ENCODE data around the gene ARHGEF4.

Gene ARHGEF4

DNA sequence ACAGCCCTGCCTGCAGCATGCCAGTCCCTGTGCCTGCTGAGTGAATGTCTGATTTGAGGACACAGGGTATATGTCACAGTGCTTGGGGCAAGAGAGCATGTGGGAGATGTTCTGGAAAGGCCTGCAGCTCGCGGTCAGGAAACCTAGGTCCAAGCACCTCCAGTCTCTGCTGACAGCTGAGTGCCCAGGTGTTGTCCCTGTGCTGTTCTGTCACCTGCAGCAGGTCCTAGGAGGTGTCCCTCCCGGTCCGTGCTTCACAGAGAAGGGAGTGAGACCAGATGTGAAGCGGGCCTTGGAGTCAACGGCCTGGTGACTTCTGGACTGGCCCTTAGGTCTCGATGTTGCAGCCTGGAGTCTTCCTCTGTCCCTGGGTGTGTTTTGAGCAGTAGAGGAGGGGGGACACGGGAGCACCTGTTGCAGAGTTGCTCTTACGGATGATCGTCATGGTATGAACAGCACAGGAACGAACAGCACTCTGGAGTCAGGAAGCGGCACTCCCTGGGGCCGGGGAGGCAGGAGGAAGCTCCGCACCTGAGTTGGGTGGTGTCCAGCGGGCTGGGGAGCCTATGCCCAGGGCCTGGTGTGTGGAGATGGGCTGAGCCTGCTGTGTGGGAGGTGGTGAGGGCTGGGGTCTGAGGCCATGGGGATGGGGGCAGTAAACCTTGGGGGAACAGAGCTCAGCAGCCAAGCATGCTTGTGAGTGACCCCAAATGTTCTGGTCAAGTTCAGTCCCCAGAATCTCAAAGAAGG lies 21.6 kb upstream of the ARHGEF4 start:
- H3K9ac ChIP-seq: no peak overlapping the region
- H3K4me1 ChIP-seq (ENCODE audit: low read depth, poor library complexity, severe bottlenecking): no peaks in the 10 kb centered on the region
- H3K4me3 ChIP-seq (IDR thresholded peaks at IDR 0.05; ENCODE audit: insufficient read depth, low read depth, low read length): no peak overlapping the region
- no peak overlapping the region for H3K4me2 ChIP-seq
- no peaks in the 10 kb centered on the region for H3K36me3 ChIP-seq (ENCODE audit: insufficient read depth)
- TF ChIP-seq, protein P1, sequence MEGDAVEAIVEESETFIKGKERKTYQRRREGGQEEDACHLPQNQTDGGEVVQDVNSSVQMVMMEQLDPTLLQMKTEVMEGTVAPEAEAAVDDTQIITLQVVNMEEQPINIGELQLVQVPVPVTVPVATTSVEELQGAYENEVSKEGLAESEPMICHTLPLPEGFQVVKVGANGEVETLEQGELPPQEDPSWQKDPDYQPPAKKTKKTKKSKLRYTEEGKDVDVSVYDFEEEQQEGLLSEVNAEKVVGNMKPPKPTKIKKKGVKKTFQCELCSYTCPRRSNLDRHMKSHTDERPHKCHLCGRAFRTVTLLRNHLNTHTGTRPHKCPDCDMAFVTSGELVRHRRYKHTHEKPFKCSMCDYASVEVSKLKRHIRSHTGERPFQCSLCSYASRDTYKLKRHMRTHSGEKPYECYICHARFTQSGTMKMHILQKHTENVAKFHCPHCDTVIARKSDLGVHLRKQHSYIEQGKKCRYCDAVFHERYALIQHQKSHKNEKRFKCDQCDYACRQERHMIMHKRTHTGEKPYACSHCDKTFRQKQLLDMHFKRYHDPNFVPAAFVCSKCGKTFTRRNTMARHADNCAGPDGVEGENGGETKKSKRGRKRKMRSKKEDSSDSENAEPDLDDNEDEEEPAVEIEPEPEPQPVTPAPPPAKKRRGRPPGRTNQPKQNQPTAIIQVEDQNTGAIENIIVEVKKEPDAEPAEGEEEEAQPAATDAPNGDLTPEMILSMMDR (conservative IDR thresholded peaks at IDR 0.05; ENCODE audit: low read depth, low read length): no peak
- no peaks in the 10 kb centered on the region for H4K20me1 ChIP-seq (ENCODE audit: insufficient read depth)
- H3K79me2 ChIP-seq (ENCODE audit: insufficient read depth, low read depth): no peaks in the 10 kb centered on the region
- H2AFZ ChIP-seq (ENCODE audit: low read depth): no peak overlapping the region
- no peak overlapping the region for H3K27ac ChIP-seq
- no peaks in the 10 kb centered on the region for H3K27me3 ChIP-seq (ENCODE audit: insufficient read depth, low read depth)

DNA sequence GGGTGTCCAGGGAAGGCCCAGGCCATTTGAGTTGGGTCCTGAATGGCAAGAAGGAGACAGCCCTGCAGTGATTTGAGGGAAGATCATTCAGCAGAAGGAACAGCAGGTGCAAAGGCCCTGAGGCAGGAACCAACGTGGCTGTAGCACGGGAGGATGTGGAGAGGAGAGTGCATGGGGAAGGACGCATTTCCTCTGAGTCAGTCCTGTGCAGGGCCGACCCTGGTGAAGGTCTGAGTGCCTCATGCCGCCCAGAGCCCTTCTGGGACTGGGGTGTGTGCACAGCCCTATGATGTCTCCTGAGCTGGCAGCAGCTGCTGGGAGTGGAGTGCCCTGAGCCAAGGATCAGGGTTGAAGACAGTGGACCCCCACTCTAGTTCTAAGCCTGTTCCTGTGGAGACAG lies 17.9 kb upstream of the ARHGEF4 start:
- TF ChIP-seq, protein P1 (conservative IDR thresholded peaks at IDR 0.05; ENCODE audit: low read depth, low read length): no peak
- no peak overlapping the region for H3K4me2 ChIP-seq
- H4K20me1 ChIP-seq (ENCODE audit: insufficient read depth): no peaks in the 10 kb centered on the region
- no peak overlapping the region for H2AFZ ChIP-seq (ENCODE audit: low read depth)
- H3K27ac ChIP-seq: no peak overlapping the region
- H3K9ac ChIP-seq: no peak overlapping the region
- no peaks in the 10 kb centered on the region for H3K27me3 ChIP-seq (ENCODE audit: insufficient read depth, low read depth)
- no peaks in the 10 kb centered on the region for H3K36me3 ChIP-seq (ENCODE audit: insufficient read depth)
- H3K79me2 ChIP-seq (ENCODE audit: insufficient read depth, low read depth): no peaks in the 10 kb centered on the region
- H3K4me1 ChIP-seq (ENCODE audit: low read depth, poor library complexity, severe bottlenecking): no peaks in the 10 kb centered on the region
- H3K4me3 ChIP-seq (IDR thresholded peaks at IDR 0.05; ENCODE audit: insufficient read depth, low read depth, low read length): no peak overlapping the region

DNA sequence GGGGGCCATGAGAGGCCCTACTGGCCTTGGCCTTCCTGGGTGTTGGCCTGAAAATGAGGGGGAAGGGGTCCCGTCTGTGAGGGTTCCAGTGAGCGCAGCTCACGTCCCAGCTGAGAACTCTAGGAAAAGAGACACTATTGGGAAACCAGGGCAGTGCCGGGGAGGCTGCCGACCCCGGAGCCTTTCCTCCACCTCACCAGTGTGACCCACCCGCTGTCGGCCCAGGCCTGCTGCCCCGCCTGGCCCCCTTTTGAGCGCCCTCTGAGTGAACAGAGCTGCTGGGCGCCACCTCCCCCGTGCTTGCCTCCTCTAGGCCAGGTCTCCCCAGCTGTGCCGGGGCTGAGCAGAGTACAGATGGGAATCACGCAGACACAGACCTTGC lies 17.5 kb upstream of the ARHGEF4 start:
- H3K4me3 ChIP-seq (IDR thresholded peaks at IDR 0.05; ENCODE audit: insufficient read depth, low read depth, low read length): no peak overlapping the region
- no peaks in the 10 kb centered on the region for H3K36me3 ChIP-seq (ENCODE audit: insufficient read depth)
- H2AFZ ChIP-seq (ENCODE audit: low read depth): no peak overlapping the region
- no peaks in the 10 kb centered on the region for H3K27me3 ChIP-seq (ENCODE audit: insufficient read depth, low read depth)
- H3K79me2 ChIP-seq (ENCODE audit: insufficient read depth, low read depth): no peaks in the 10 kb centered on the region
- no peak overlapping the region for H3K9ac ChIP-seq
- TF ChIP-seq, protein P1 (conservative IDR thresholded peaks at IDR 0.05; ENCODE audit: low read depth, low read length): no peak
- no peaks in the 10 kb centered on the region for H4K20me1 ChIP-seq (ENCODE audit: insufficient read depth)
- peaks cover under 1% of the 10 kb centered on the region for H3K4me1 ChIP-seq (ENCODE audit: low read depth, poor library complexity, severe bottlenecking)
- no peak overlapping the region for H3K27ac ChIP-seq
- no peak overlapping the region for H3K4me2 ChIP-seq

DNA sequence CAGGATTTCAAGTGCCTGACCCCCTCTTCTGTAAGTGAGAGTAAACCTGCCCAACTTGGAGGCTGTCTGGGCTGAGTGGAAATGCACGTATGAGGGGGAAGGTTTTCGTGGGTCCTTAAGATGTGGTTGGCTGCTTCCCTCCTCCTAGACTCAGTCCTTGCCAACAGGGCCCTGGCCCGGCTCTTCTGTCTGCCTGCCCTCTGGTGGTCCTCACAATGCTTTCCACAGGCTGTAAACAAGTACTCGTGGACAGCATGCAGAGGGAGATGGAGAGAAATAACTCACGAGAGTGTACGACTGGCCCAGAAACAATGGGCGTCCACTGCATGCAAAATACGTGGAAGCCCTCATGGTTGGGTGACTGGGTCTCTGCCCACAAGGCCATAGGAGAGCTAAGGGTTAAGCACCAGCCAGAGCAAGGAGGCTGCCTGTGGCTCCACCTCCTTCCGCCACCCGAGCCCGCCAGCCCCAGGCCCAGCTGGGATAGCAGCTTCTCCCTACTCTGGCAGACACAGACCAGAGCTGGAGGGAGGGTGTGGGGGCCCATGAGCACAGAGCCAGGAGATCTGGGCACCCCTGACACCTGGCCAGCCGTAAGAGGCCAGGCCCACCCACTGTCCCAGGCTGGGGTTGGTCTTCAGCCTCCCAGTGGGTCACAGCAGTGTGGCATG lies 17.0 kb upstream of the ARHGEF4 start:
- H3K4me1 ChIP-seq (ENCODE audit: low read depth, poor library complexity, severe bottlenecking): peaks cover 6% of the 10 kb centered on the region
- H3K36me3 ChIP-seq (ENCODE audit: insufficient read depth): no peaks in the 10 kb centered on the region
- no peaks in the 10 kb centered on the region for H3K27me3 ChIP-seq (ENCODE audit: insufficient read depth, low read depth)
- H4K20me1 ChIP-seq (ENCODE audit: insufficient read depth): no peaks in the 10 kb centered on the region
- no peaks in the 10 kb centered on the region for H3K79me2 ChIP-seq (ENCODE audit: insufficient read depth, low read depth)
- TF ChIP-seq, protein P1 (conservative IDR thresholded peaks at IDR 0.05; ENCODE audit: low read depth, low read length): no peak
- no peak overlapping the region for H3K27ac ChIP-seq
- no peak overlapping the region for H3K4me3 ChIP-seq (IDR thresholded peaks at IDR 0.05; ENCODE audit: insufficient read depth, low read depth, low read length)
- H3K9ac ChIP-seq: no peak overlapping the region
- no peak overlapping the region for H2AFZ ChIP-seq (ENCODE audit: low read depth)
- H3K4me2 ChIP-seq: no peak overlapping the region
